C4-2B (cell line): ENCODE data around the gene NDE1.

Source experiments
- H3K27ac ChIP-seq: fragments of 450-650 bp; 2 replicates; pipeline ENCODE4 v1.5.1; 2017
- CTCF ChIP-seq: fragments of 450-650 bp; conservative IDR thresholded peaks from 2 replicates; pipeline ENCODE4 v1.5.1; 2017; ENCODE audit warnings: mild to moderate bottlenecking
- ZFX ChIP-seq: fragments of 450-650 bp; IDR thresholded peaks from 2 replicates; pipeline ENCODE4 v1.6.1; 2017

Gene NDE1

DNA sequence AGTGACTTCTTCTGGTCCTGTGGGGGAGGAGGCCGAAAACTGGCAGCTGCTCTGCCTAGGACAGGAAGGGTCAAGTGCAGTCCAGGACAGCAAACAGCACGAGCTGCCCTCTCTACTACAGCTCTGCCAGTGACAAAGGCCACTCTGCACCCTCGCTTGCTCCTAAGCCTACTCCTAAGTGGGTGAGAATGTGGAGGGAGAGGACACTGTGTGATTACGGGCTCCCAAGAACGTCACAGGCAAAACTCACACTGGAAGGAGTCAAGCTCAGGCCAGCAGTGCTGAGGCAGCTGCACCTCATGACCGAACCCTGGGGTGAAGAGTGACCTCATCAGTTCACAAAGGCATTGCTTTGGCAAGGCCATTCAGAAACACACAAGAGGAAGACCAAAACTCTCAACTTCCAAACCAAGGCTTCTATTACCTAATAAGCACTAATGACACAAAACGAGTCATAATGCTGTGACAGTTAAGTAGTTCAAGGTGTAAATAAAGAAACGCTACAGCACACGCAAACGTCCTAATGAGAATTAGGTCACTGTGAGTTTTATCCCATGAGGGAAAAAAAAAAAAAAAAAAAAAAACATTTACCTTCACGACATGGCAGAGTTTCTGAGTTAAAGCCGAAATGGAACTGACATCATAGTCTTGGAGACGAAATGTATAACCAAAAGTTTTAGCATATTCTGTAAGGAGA, 42.2 kb upstream of the NDE1 start:
- TF ChIP-seq CTCF (no peak), ZFX (no peak)

GRCh38 chr16:15608398-15609285, 41.4 kb upstream of the NDE1 start:
- no peak overlapping the region for H3K27ac ChIP-seq
- TF ChIP-seq ZFX = no peak
- no peak for TF ChIP-seq CTCF

More for the DNA sequence above, 42.2 kb upstream of the NDE1 start:
- H3K27ac ChIP-seq = no peak overlapping the region

- H3K27ac ChIP-seq = no peak overlapping the region
- no peak for TF ChIP-seq ZFX
- TF ChIP-seq CTCF = no peak
Observed at GRCh38 chr16:15609286-15609649, 40.8 kb upstream of the NDE1 start.

- H3K27ac ChIP-seq = no peak overlapping the region
- TF ChIP-seq CTCF (no peak), ZFX (no peak)
Observed at GRCh38 chr16:15610369-15610871, 39.6 kb upstream of the NDE1 start.

- TF ChIP-seq ZFX = no peak
- TF ChIP-seq CTCF = no peak
- H3K27ac ChIP-seq = no peak overlapping the region
Observed at GRCh38 chr16:15611610-15612009, 38.4 kb upstream of the NDE1 start.

DNA sequence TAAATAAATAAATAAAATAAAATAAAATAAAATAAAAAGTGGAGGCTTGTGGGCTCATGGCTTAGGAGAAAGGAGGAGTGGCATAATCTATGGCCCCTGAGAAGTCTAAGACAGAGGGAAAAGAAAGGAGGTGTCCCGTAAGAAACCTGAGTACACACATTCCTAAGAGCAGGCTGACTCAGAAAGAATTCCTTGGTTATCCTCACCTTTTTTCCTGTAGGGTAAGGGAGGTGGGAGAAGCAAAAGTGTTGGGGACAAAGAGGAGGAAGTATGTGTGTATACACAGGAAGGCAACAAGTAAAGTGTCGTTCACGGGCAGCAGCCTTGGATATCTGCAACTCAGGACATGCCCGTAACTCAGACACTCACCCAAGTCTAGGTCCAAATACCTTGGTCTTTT, 36.4 kb upstream of the NDE1 start:
- no peak overlapping the region for H3K27ac ChIP-seq
- TF ChIP-seq CTCF (no peak), ZFX (no peak)

DNA sequence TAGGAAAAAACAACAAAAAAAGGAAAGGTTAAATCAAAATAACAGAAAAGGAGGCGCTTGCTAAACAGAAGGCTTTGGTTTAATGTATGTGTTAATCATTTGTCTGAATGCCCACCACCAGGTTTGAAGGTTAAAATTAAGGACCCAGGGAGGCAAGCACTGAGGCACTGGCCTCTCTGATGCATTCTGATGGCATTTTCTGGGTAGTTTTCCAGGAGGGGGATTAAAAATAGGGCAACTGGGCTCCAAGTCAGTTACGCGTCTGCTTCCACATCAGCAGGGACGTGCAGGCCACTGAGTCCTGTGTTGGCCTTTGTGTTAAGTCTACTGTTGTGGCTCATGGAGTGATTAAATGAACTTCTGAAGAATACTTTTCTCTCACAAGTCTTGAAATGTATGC, 34.0 kb upstream of the NDE1 start:
- no peak overlapping the region for H3K27ac ChIP-seq
- no peak for TF ChIP-seq CTCF
- TF ChIP-seq ZFX = no peak
